GM23338 (cell line): Measurements from ENCODE around the gene PID1. TPM values are rescaled to one million over a fixed set of nuclear protein-coding genes. Genes with fewer than 3 reads are reported as not detected.

Source experiments
- ATAC-seq: fragments of 200-7000 bp; cut with Tn5 transposase; 3 replicates; pipeline ENCODE4 v1.9.1; 2020
- DNase-seq: peaks from one replicate; pipeline ENCODE4 v3.0.0-alpha.2; 2015; ENCODE audit warnings: low spot score
- H2AFZ ChIP-seq: fragments of 200-600 bp; sonication (generic); 2 replicates; pipeline ENCODE4 v1.8.0; 2016; ENCODE audit warnings: antibody characterized with exemption, mild to moderate bottlenecking, moderate library complexity
- H3F3A ChIP-seq: fragments of 200-600 bp; sonication (generic); replicated peaks from 2 replicates; pipeline ENCODE4 v1.8.0; 2017; ENCODE audit warnings: antibody characterized with exemption, mixed run types, low read depth
- H3K27ac ChIP-seq: fragments of 200-600 bp; sonication (generic); 2 replicates; pipeline ENCODE4 v1.6.1; 2016; ENCODE audit warnings: low read depth
- H3K27me3 ChIP-seq: fragments of 200-600 bp; sonication (generic); 2 replicates; pipeline ENCODE4 v1.8.0; 2016; ENCODE audit warnings: mild to moderate bottlenecking, mixed run types, moderate library complexity; ENCODE audit not compliant: insufficient read depth
- H3K36me3 ChIP-seq: fragments of 200-600 bp; sonication (generic); 2 replicates; pipeline ENCODE4 v1.8.0; 2016; ENCODE audit warnings: mild to moderate bottlenecking; ENCODE audit not compliant: insufficient read depth
- H3K4me1 ChIP-seq: fragments of 200-600 bp; sonication (generic); 2 replicates; pipeline ENCODE4 v1.8.0; 2016; ENCODE audit warnings: mild to moderate bottlenecking, moderate library complexity; ENCODE audit not compliant: insufficient read depth
- H3K4me2 ChIP-seq: fragments of 200-600 bp; sonication (generic); 2 replicates; pipeline ENCODE4 v1.7.1; 2017; ENCODE audit warnings: mixed run types
- H3K4me3 ChIP-seq: fragments of 200-600 bp; sonication (generic); 2 replicates; pipeline ENCODE4 v1.6.1; 2016; ENCODE audit warnings: mixed run types
- H3K79me2 ChIP-seq: fragments of 200-600 bp; sonication (generic); replicated peaks from 2 replicates; pipeline ENCODE4 v1.8.0; 2017; ENCODE audit warnings: mild to moderate bottlenecking; ENCODE audit not compliant: insufficient read depth
- H3K9me2 ChIP-seq: fragments of 200-600 bp; sonication (generic); 2 replicates; pipeline ENCODE4 v1.8.0; 2017; ENCODE audit not compliant: insufficient read depth
- H4K20me1 ChIP-seq: fragments of 200-600 bp; sonication (generic); replicated peaks from 2 replicates; pipeline ENCODE4 v1.8.0; 2017; ENCODE audit warnings: mild to moderate bottlenecking; ENCODE audit not compliant: insufficient read depth
- H3K27ac Mint-ChIP-seq: 2 replicates; pipeline ENCODE4 v1.8.0; 2020; ENCODE audit warnings: inconsistent platforms, mild to moderate bottlenecking, moderate library complexity, mixed read lengths
- H3K27me3 Mint-ChIP-seq: 3 replicates; pipeline ENCODE4 v1.8.0; 2022; ENCODE audit warnings: low read depth, mild to moderate bottlenecking, moderate library complexity, mixed read lengths, inconsistent platforms; ENCODE audit not compliant: insufficient read depth, poor library complexity
- H3K36me3 Mint-ChIP-seq: 3 replicates; pipeline ENCODE4 v1.8.0; 2021; ENCODE audit warnings: low read depth, mild to moderate bottlenecking, inconsistent platforms, moderate library complexity, mixed read lengths
- H3K4me1 Mint-ChIP-seq: 3 replicates; pipeline ENCODE4 v1.8.0; 2020; ENCODE audit warnings: mild to moderate bottlenecking, inconsistent platforms, mixed read lengths
- H3K4me3 Mint-ChIP-seq: 3 replicates; pipeline ENCODE4 v1.8.0; 2021; ENCODE audit warnings: moderate library complexity, mild to moderate bottlenecking, inconsistent platforms, mixed read lengths
- H3K9me3 Mint-ChIP-seq: 3 replicates; pipeline ENCODE4 v1.8.0; 2020; ENCODE audit warnings: moderate library complexity, mild to moderate bottlenecking, inconsistent platforms, mixed read lengths
- EZH2 ChIP-seq: fragments of 200-600 bp; sonication (generic); IDR thresholded peaks from one replicate; pipeline ENCODE4 v1.8.0; 2017; ENCODE audit warnings: antibody characterized with exemption, mild to moderate bottlenecking, low read depth; ENCODE audit not compliant: unreplicated experiment
- NANOG ChIP-seq: IDR thresholded peaks from 2 replicates; pipeline ENCODE4 v1.6.1; 2016; ENCODE audit warnings: antibody characterized with exemption, borderline replicate concordance
- STAT1 ChIP-seq: IDR thresholded peaks from one replicate; pipeline ENCODE4 v1.6.1; 2016; ENCODE audit warnings: antibody characterized with exemption; ENCODE audit not compliant: unreplicated experiment
- ZNF331 ChIP-seq: fragments of 250-450 bp; sonication (Bioruptor Pico); IDR thresholded peaks from 2 replicates; pipeline ENCODE4 v1.5.0; 2020; ENCODE audit warnings: low read depth, mild to moderate bottlenecking, moderate library complexity
- ZNF462 ChIP-seq: fragments of 250-450 bp; sonication (Bioruptor Pico); IDR thresholded peaks from 2 replicates; pipeline ENCODE4 v1.5.0; 2020; ENCODE audit warnings: mild to moderate bottlenecking, moderate library complexity
- polyA plus RNA-seq: library from polyadenylated mRNA; unstranded; fragments of >200 nt; fragmentation: Nextera tagmentation; extraction: Ambion mirVana; gene quantifications from 2 replicates; pipeline ENCODE4 v1.2.1, GENCODE V29; 2016
- total RNA-seq: library from RNA; depleted of rRNA; stranded (reverse); fragments of >200 nt; shearing (Covaris generic); gene quantifications from 2 replicates; pipeline ENCODE4 v1.2.3, GENCODE V29; 2014
- TF ChIP-seq, protein P1 (sequence below): IDR thresholded peaks from one replicate; pipeline ENCODE4 v1.6.1; 2018; ENCODE audit warnings: antibody characterized with exemption; ENCODE audit not compliant: unreplicated experiment

The PID1 gene
- total and polyA plus RNA-seq, 2 experiments from 2014 or later = 1.7 to 2.4 TPM

DNA sequence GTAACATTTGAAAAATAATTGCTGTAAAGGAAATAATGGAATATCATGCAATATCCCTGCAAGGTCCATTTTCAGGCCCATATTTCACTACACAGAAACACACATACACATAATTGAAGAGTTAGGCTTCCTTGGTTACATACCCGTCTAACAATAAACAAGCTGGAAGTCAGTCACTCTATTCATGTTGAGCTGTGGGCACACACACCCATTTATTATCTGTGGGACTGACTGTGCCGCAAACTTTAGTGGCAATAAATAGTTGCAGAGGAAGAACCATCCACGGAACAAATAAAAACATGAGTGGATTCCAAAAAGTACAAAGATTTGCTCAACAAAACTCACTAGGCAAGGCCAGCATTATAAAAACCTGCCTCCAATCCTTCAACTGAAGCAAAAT lies 24.8 kb downstream of the PID1 start:
- peaks cover 19% of the 10 kb centered on the region; the same call in 2 of the 3 replicates for H3K4me1 Mint-ChIP-seq
- no peak overlapping the region for H2AFZ ChIP-seq
- peaks cover 14% of the 10 kb centered on the region for H3K36me3 Mint-ChIP-seq
- peaks cover 2% of the 10 kb centered on the region for H3K27me3 Mint-ChIP-seq
- H4K20me1 ChIP-seq = no peaks in the 10 kb centered on the region
- ATAC-seq (no peak), DNase-seq (no peak)
- H3K27ac Mint-ChIP-seq = no peak overlapping the region
- no peaks in the 10 kb centered on the region for H3K27me3 ChIP-seq
- H3K27ac ChIP-seq = peak overlapping the region; percentile 32; the same call in 1 of the 2 replicates
- TF ChIP-seq NANOG (no peak), STAT1 (no peak), ZNF331 (CRISPR knock-in tag) (no peak), ZNF462 (no peak), EZH2 (no peak)
- TF ChIP-seq, protein P1, sequence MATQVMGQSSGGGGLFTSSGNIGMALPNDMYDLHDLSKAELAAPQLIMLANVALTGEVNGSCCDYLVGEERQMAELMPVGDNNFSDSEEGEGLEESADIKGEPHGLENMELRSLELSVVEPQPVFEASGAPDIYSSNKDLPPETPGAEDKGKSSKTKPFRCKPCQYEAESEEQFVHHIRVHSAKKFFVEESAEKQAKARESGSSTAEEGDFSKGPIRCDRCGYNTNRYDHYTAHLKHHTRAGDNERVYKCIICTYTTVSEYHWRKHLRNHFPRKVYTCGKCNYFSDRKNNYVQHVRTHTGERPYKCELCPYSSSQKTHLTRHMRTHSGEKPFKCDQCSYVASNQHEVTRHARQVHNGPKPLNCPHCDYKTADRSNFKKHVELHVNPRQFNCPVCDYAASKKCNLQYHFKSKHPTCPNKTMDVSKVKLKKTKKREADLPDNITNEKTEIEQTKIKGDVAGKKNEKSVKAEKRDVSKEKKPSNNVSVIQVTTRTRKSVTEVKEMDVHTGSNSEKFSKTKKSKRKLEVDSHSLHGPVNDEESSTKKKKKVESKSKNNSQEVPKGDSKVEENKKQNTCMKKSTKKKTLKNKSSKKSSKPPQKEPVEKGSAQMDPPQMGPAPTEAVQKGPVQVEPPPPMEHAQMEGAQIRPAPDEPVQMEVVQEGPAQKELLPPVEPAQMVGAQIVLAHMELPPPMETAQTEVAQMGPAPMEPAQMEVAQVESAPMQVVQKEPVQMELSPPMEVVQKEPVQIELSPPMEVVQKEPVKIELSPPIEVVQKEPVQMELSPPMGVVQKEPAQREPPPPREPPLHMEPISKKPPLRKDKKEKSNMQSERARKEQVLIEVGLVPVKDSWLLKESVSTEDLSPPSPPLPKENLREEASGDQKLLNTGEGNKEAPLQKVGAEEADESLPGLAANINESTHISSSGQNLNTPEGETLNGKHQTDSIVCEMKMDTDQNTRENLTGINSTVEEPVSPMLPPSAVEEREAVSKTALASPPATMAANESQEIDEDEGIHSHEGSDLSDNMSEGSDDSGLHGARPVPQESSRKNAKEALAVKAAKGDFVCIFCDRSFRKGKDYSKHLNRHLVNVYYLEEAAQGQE = no peak
- no peaks in the 10 kb centered on the region; the same call in 1 of the 2 replicates for H3K9me2 ChIP-seq
- no peaks in the 10 kb centered on the region for H3K79me2 ChIP-seq
- peaks cover 12% of the 10 kb centered on the region; the same call in 1 of the 2 replicates for H3K4me1 ChIP-seq
- H3F3A ChIP-seq = no peaks in the 10 kb centered on the region
- no peak overlapping the region for H3K4me2 ChIP-seq
- no peak overlapping the region for H3K4me3 ChIP-seq
- H3K36me3 ChIP-seq = no peaks in the 10 kb centered on the region
- H3K4me3 Mint-ChIP-seq = no peak overlapping the region
- peaks cover 18% of the 10 kb centered on the region for H3K9me3 Mint-ChIP-seq
